ENCODE results near the gene UBXN4. TPM values are rescaled to one million over a fixed set of nuclear protein-coding genes. Genes with fewer than 3 reads are reported as not detected.

The UBXN4 gene
- total and polyA plus RNA-seq, 5 donors = 38.6 to 82.7 (median 59.8) TPM

- intact Hi-C loops (cut with DNase I) = no loop called here
- ATAC-seq (no peak), DNase-seq (no peak)
- H3K4me1 ChIP-seq (ENCODE audit: control insufficient read depth, insufficient read depth, low read length) = no peaks in the 10 kb centered on the region
- no peak overlapping the region for H3K27ac ChIP-seq (ENCODE audit: low read length)
- 79% methylated on average over 2 of the region's 2 CpGs for WGBS
- no peak overlapping the region for H3K4me3 ChIP-seq (ENCODE audit: low read length)
- H3K27me3 ChIP-seq (ENCODE audit: control insufficient read depth, insufficient read depth) = no peaks in the 10 kb centered on the region
- no peaks in the 10 kb centered on the region for H3K9me3 ChIP-seq (ENCODE audit: control insufficient read depth, low read length)
These were observed 71.4 kb downstream of the UBXN4 start for GRCh38 chr2:135812907-135813511.

- DNase-seq (no peak), ATAC-seq (no peak)
- WGBS = 78% methylated on average over 3 of the region's 3 CpGs
- H3K4me3 ChIP-seq (ENCODE audit: low read length) = no peak overlapping the region
- H3K27me3 ChIP-seq (ENCODE audit: control insufficient read depth, insufficient read depth) = no peaks in the 10 kb centered on the region
- no peaks in the 10 kb centered on the region for H3K4me1 ChIP-seq (ENCODE audit: control insufficient read depth, insufficient read depth, low read length)
- no peak overlapping the region for H3K27ac ChIP-seq (ENCODE audit: low read length)
- intact Hi-C loops (cut with DNase I) = no loop called here
- H3K9me3 ChIP-seq (ENCODE audit: control insufficient read depth, low read length) = no peaks in the 10 kb centered on the region
These were observed 73.6 kb downstream of the UBXN4 start for GRCh38 chr2:135815269-135815668.

GRCh38 chr2:135817466-135817865, 75.8 kb downstream of the UBXN4 start:
- ATAC-seq (no peak), DNase-seq (no peak)
- WGBS = 84% methylated on average over 18 of the region's 18 CpGs
- intact Hi-C loops (cut with DNase I) = no loop called here
- H3K27me3 ChIP-seq (ENCODE audit: control insufficient read depth, insufficient read depth) = no peaks in the 10 kb centered on the region
- H3K4me1 ChIP-seq (ENCODE audit: control insufficient read depth, insufficient read depth, low read length) = no peaks in the 10 kb centered on the region
- H3K27ac ChIP-seq (ENCODE audit: low read length) = no peak overlapping the region
- H3K9me3 ChIP-seq (ENCODE audit: control insufficient read depth, low read length) = no peaks in the 10 kb centered on the region
- no peak overlapping the region for H3K4me3 ChIP-seq (ENCODE audit: low read length)

- intact Hi-C loops (cut with DNase I) = no loop called here
- WGBS = 55% methylated on average over 4 of the region's 4 CpGs
These were observed 76.3 kb downstream of the UBXN4 start for GRCh38 chr2:135817951-135818350.

GRCh38 chr2:135818937-135819610, 77.4 kb downstream of the UBXN4 start:
- Histone ChIP-seq H3K27ac (ENCODE audit: low read length) (no peak overlapping the region), H3K4me1 (ENCODE audit: control insufficient read depth, insufficient read depth, low read length) (no peaks in the 10 kb centered on the region), H3K4me3 (ENCODE audit: low read length) (no peak overlapping the region), H3K27me3 (ENCODE audit: control insufficient read depth, insufficient read depth) (no peaks in the 10 kb centered on the region), H3K9me3 (ENCODE audit: control insufficient read depth, low read length) (no peaks in the 10 kb centered on the region)
- ATAC-seq = no peak
- intact Hi-C loops (cut with DNase I) = no loop called here
- 74% methylated on average over 8 of the region's 8 CpGs for WGBS
- no peak for DNase-seq

More at GRCh38 chr2:135817951-135818350, 76.3 kb downstream of the UBXN4 start:
- no peak for DNase-seq
- no peak for ATAC-seq
- H3K4me1 ChIP-seq (ENCODE audit: control insufficient read depth, insufficient read depth, low read length) = no peaks in the 10 kb centered on the region
- H3K27me3 ChIP-seq (ENCODE audit: control insufficient read depth, insufficient read depth) = no peaks in the 10 kb centered on the region
- H3K4me3 ChIP-seq (ENCODE audit: low read length) = no peak overlapping the region
- no peak overlapping the region for H3K27ac ChIP-seq (ENCODE audit: low read length)
- H3K9me3 ChIP-seq (ENCODE audit: control insufficient read depth, low read length) = no peaks in the 10 kb centered on the region

GRCh38 chr2:135820003-135820618, 78.5 kb downstream of the UBXN4 start:
- H3K27ac ChIP-seq (ENCODE audit: low read length) = no peak overlapping the region
- intact Hi-C loops (cut with DNase I) = no loop called here
- H3K4me1 ChIP-seq (ENCODE audit: control insufficient read depth, insufficient read depth, low read length) = no peaks in the 10 kb centered on the region
- no peak overlapping the region for H3K4me3 ChIP-seq (ENCODE audit: low read length)
- WGBS = 61% methylated on average over 9 of the region's 9 CpGs
- no peaks in the 10 kb centered on the region for H3K27me3 ChIP-seq (ENCODE audit: control insufficient read depth, insufficient read depth)
- no peak for ATAC-seq
- H3K9me3 ChIP-seq (ENCODE audit: control insufficient read depth, low read length) = no peaks in the 10 kb centered on the region
- no peak for DNase-seq

- Histone ChIP-seq H3K4me1 (ENCODE audit: control insufficient read depth, insufficient read depth, low read length) (no peaks in the 10 kb centered on the region), H3K9me3 (ENCODE audit: control insufficient read depth, low read length) (no peaks in the 10 kb centered on the region), H3K27ac (ENCODE audit: low read length) (no peak overlapping the region), H3K4me3 (ENCODE audit: low read length) (no peak overlapping the region), H3K27me3 (ENCODE audit: control insufficient read depth, insufficient read depth) (no peaks in the 10 kb centered on the region)
- DNase-seq (no peak), ATAC-seq (no peak)
- whole genome bisulfite sequencing = 91% methylated on average over 2 of the region's 2 CpGs
- intact Hi-C loops (cut with DNase I) = no loop called here
These were observed 79.5 kb downstream of the UBXN4 start for GRCh38 chr2:135821190-135821589.

- 95% methylated on average over 1 of the region's 1 CpG for WGBS
- Histone ChIP-seq H3K4me3 (ENCODE audit: low read length) (no peak overlapping the region), H3K27ac (ENCODE audit: low read length) (no peak overlapping the region), H3K27me3 (ENCODE audit: control insufficient read depth, insufficient read depth) (no peaks in the 10 kb centered on the region), H3K4me1 (ENCODE audit: control insufficient read depth, insufficient read depth, low read length) (no peaks in the 10 kb centered on the region), H3K9me3 (ENCODE audit: control insufficient read depth, low read length) (no peaks in the 10 kb centered on the region)
- ATAC-seq = no peak
- DNase-seq = no peak
- intact Hi-C loops (cut with DNase I) = no loop called here
These were observed 81.2 kb downstream of the UBXN4 start for GRCh38 chr2:135822855-135823254.

- DNase-seq (no peak), ATAC-seq (peak in 1 of 2 donors; percentile 30)
- no peaks in the 10 kb centered on the region for H3K27me3 ChIP-seq (ENCODE audit: control insufficient read depth, insufficient read depth)
- intact Hi-C loops (cut with DNase I) = no loop called here
- WGBS = 83% methylated on average over 9 of the region's 9 CpGs
- H3K4me1 ChIP-seq (ENCODE audit: control insufficient read depth, insufficient read depth, low read length) = no peaks in the 10 kb centered on the region
- H3K27ac ChIP-seq (ENCODE audit: low read length) = no peak overlapping the region
- H3K9me3 ChIP-seq (ENCODE audit: control insufficient read depth, low read length) = no peaks in the 10 kb centered on the region
- H3K4me3 ChIP-seq (ENCODE audit: low read length) = no peak overlapping the region
These were observed 83.5 kb downstream of the UBXN4 start for GRCh38 chr2:135825131-135825530.

GRCh38 chr2:135825550-135826176, 84.0 kb downstream of the UBXN4 start:
- peak in 1 of 2 donors; percentile 80 for ATAC-seq
- Histone ChIP-seq H3K27ac (ENCODE audit: low read length) (no peak overlapping the region), H3K27me3 (ENCODE audit: control insufficient read depth, insufficient read depth) (no peaks in the 10 kb centered on the region), H3K9me3 (ENCODE audit: control insufficient read depth, low read length) (no peaks in the 10 kb centered on the region), H3K4me3 (ENCODE audit: low read length) (no peak overlapping the region), H3K4me1 (ENCODE audit: control insufficient read depth, insufficient read depth, low read length) (no peaks in the 10 kb centered on the region)
- DNase-seq = no peak
- intact Hi-C loops (cut with DNase I) = no loop called here
- WGBS = 47% methylated on average over 11 of the region's 11 CpGs

GRCh38 chr2:135826544-135826943, 84.9 kb downstream of the UBXN4 start:
- DNase-seq (no peak), ATAC-seq (no peak)
- Histone ChIP-seq H3K4me1 (ENCODE audit: control insufficient read depth, insufficient read depth, low read length) (no peaks in the 10 kb centered on the region), H3K27ac (ENCODE audit: low read length) (no peak overlapping the region), H3K4me3 (ENCODE audit: low read length) (no peak overlapping the region), H3K27me3 (ENCODE audit: control insufficient read depth, insufficient read depth) (no peaks in the 10 kb centered on the region), H3K9me3 (ENCODE audit: control insufficient read depth, low read length) (no peaks in the 10 kb centered on the region)
- 94% methylated on average over 6 of the region's 6 CpGs for WGBS
- intact Hi-C loops (cut with DNase I) = no loop called here

Measured in right cardiac atrium (tissue), 5 donors.